K562 (cell line): ENCODE results near the gene ATP10B. TPM values are rescaled to one million over a fixed set of nuclear protein-coding genes. Genes with fewer than 3 reads are reported as not detected.

Experiments
- ATAC-seq: fragments of 200-7000 bp; cut with Tn5 transposase; 3 replicates; pipeline ENCODE4 v1.9.1; 2020; ENCODE audit warnings: moderate library complexity
- BruUV-seq: library from RNA; stranded (reverse); fragments of 400-500 nt; replicated peaks from 2 replicates; lab custom pipeline; 2021; lab: Mats Ljungman, UMichigan
- CTCF ChIA-PET: fragments of 300-600 bp; formaldehyde crosslinking; extraction: SDS; loops from one replicate; lab custom pipeline; 2021; ENCODE audit warnings: low intra/inter-chr PET ratio; lab: Yijun Ruan, JAX
- POLR2A ChIA-PET: fragments of 300-600, 350-650 bp; sonication (Branson Sonifier 250); formaldehyde crosslinking; extraction: SDS; loops from one replicate; lab custom pipeline; 2021; ENCODE audit warnings: antibody characterized with exemption, inconsistent platforms; lab: Yijun Ruan, JAX
- DNase-seq, 4 experiments: peaks; one replicate each; pipeline versions ENCODE4 v3.0.0 to v3.0.0-alpha.2; 2011 to 2018; ENCODE audit warnings: low spot score in 3 of 4, mixed read lengths in 3 of 4; ENCODE audit errors: extremely low read depth in 1 of 4
- FAIRE-seq: peaks from 2 replicates; lab custom pipeline; 2011; peaks lifted over from hg19 to GRCh38; lab: Jason Lieb, UNC
- H2AFZ ChIP-seq: 2 replicates; pipeline ENCODE4 v1.6.0; 2011; ENCODE audit warnings: low read depth, low read length, control low read depth, inconsistent platforms
- H3K27ac ChIP-seq: fragments of 200-600 bp; 3 replicates; pipeline ENCODE4 v1.8.0; 2011; ENCODE audit warnings: low read depth, mild to moderate bottlenecking, control low read depth, inconsistent platforms, low read length, moderate library complexity, mixed read lengths; ENCODE audit errors: extremely low read depth
- H3K27me3 ChIP-seq, 2 experiments: fragments of 300-600 bp in 1 of 2; 2 replicates in 1 of 2; 3 replicates in 1 of 2; pipeline versions ENCODE4 v1.6.0 to v1.8.0; 2011; ENCODE audit warnings: inconsistent platforms in 2 of 2, low read length in 2 of 2, mild to moderate bottlenecking in 1 of 2, mixed read lengths in 1 of 2, moderate library complexity in 1 of 2; ENCODE audit not compliant: control insufficient read depth in 2 of 2, insufficient read depth in 2 of 2
- H3K36me3 ChIP-seq: fragments of 300-600 bp; 3 replicates; pipeline ENCODE4 v1.8.0; 2011; ENCODE audit warnings: mild to moderate bottlenecking, low read length, inconsistent platforms; ENCODE audit not compliant: control insufficient read depth, insufficient read depth
- H3K4me1 ChIP-seq, 2 experiments: fragments of 200-600 bp in 1 of 2; replicated peaks in 1 of 2; 2 replicates in 1 of 2; 3 replicates in 1 of 2; pipeline versions ENCODE4 v1.5.1 to v1.8.0; 2011; ENCODE audit warnings: inconsistent platforms in 2 of 2, low read length in 2 of 2, mild to moderate bottlenecking in 1 of 2, mixed read lengths in 1 of 2, moderate library complexity in 1 of 2; ENCODE audit not compliant: control insufficient read depth in 2 of 2, insufficient read depth in 2 of 2
- H3K4me2 ChIP-seq: 2 replicates; pipeline ENCODE4 v1.6.1; 2011; ENCODE audit warnings: low read length, control low read depth, inconsistent platforms, mixed read lengths; ENCODE audit not compliant: insufficient read depth
- H3K4me3 ChIP-seq: fragments of 200-600 bp; sonication (generic), shearing (Covaris generic); 2 replicates; pipeline ENCODE4 v1.5.1; 2016; ENCODE audit warnings: control low read depth, inconsistent platforms
- H3K79me2 ChIP-seq: fragments of 200-600 bp; 3 replicates; pipeline ENCODE4 v1.8.0; 2011; ENCODE audit warnings: low read length, inconsistent platforms; ENCODE audit not compliant: control insufficient read depth, insufficient read depth
- H3K9ac ChIP-seq, 2 experiments: 2 replicates each; pipeline versions ENCODE4 v1.6.0 to v1.6.1; 2011; ENCODE audit warnings: low read depth in 2 of 2, low read length in 2 of 2, control low read depth in 1 of 2, inconsistent platforms in 1 of 2, mild to moderate bottlenecking in 1 of 2, mixed read lengths in 1 of 2; ENCODE audit not compliant: insufficient read depth in 1 of 2
- H3K9me1 ChIP-seq: one replicate; pipeline ENCODE4 v1.6.0; 2011; ENCODE audit warnings: inconsistent platforms, mild to moderate bottlenecking, low read length, moderate library complexity; ENCODE audit not compliant: control insufficient read depth, insufficient read depth
- H3K9me3 ChIP-seq: replicated peaks from 2 replicates; pipeline ENCODE4 v1.5.1; 2011; ENCODE audit warnings: low read depth, low read length, inconsistent platforms; ENCODE audit not compliant: control insufficient read depth, insufficient read depth
- H4K20me1 ChIP-seq: replicated peaks from 2 replicates; pipeline ENCODE4 v1.6.1; 2011; ENCODE audit warnings: low read length, inconsistent platforms, mixed read lengths; ENCODE audit not compliant: control insufficient read depth, insufficient read depth
- ATF2 ChIP-seq: sonication (generic); formaldehyde crosslinking; IDR thresholded peaks from 2 replicates; pipeline ENCODE4 v1.8.1; 2022; ENCODE audit warnings: missing genetic modification reagents
- C11orf30 ChIP-seq: fragments of 450-650 bp; IDR thresholded peaks from 2 replicates; pipeline ENCODE4 v1.6.1; 2016; ENCODE audit warnings: low read depth, mild to moderate bottlenecking
- ETV5 ChIP-seq: sonication (generic); formaldehyde crosslinking; IDR thresholded peaks from 2 replicates; pipeline ENCODE4 v1.4.0; 2020; ENCODE audit warnings: low read depth, mild to moderate bottlenecking, missing genetic modification reagents
- GABPA ChIP-seq: fragments of 200-800 bp; sonication (Bioruptor generic); conservative IDR thresholded peaks from 2 replicates; pipeline ENCODE4 v1.6.1; 2016; ENCODE audit warnings: low read depth, missing genetic modification characterization, missing compliant biosample characterization
- JUN ChIP-seq, 2 experiments: sonication (generic) in 1 of 2; formaldehyde crosslinking in 1 of 2; IDR thresholded peaks; 2 replicates each; pipeline versions ENCODE4 v1.6.1 to v1.8.0; 2012 to 2022; ENCODE audit warnings: borderline replicate concordance in 2 of 2, mild to moderate bottlenecking in 2 of 2, improper control_type of control experiment in 1 of 2, low read depth in 1 of 2, low read length in 1 of 2, missing genetic modification reagents in 1 of 2
- UBTF ChIP-seq, 2 experiments: IDR thresholded peaks; 2 replicates each; pipeline ENCODE4 v1.6.1; 2012; ENCODE audit warnings: improper control_type of control experiment in 2 of 2, low read depth in 2 of 2, low read length in 2 of 2, borderline replicate concordance in 1 of 2
- YBX1 ChIP-seq: fragments of 450-650 bp; IDR thresholded peaks from 2 replicates; pipeline ENCODE4 v1.7.1; 2016; ENCODE audit warnings: mild to moderate bottlenecking
- ZBTB2 ChIP-seq: fragments of 450-650 bp; IDR thresholded peaks from 2 replicates; pipeline ENCODE4 v1.6.1; 2016; ENCODE audit warnings: antibody characterized with exemption
- ZNF239 ChIP-seq: fragments of 250-450 bp; sonication (Bioruptor Pico); IDR thresholded peaks from 2 replicates; pipeline ENCODE4 v1.4.0; 2020; ENCODE audit warnings: mild to moderate bottlenecking
- WGBS: fragments of 100-300 bp; shearing (Covaris generic); methylation state at CpG from one replicate; pipeline ENCODE4 v1.1.6; 2016; ENCODE audit warnings: low coverage, mixed read lengths; ENCODE audit not compliant: insufficient coverage; ENCODE audit errors: missing lambda C conversion rate; 5-methylcytosine and 5-hydroxymethylcytosine counted together
- in situ Hi-C: fragments of 300-500 bp; cut with MboI; formaldehyde crosslinking; loops from 4 replicates; pipeline ENCODE4 v1.15.0; 2018; ENCODE audit warnings: inconsistent platforms, mixed read lengths
- intact Hi-C: fragments of 100-400 bp; cut with micrococcal nuclease; formaldehyde crosslinking; loops from 2 replicates; pipeline ENCODE4 v1.14.2; 2022
- polyA plus RNA-seq, 8 experiments: library from polyadenylated mRNA; depleted of rRNA in 4 of 8; stranded (reverse) in 5 of 8; unstranded in 3 of 8; fragments of >200 nt; fragmentation: Nextera tagmentation in 2 of 8; fragmentation: Illumina TruSeq in 1 of 8; extraction: Ambion mirVana in 2 of 8; extraction: Trizol in 1 of 8; gene quantifications; 2 replicates each; pipeline versions ENCODE4 v1.2.1 to v1.2.3, GENCODE V29; 2011 to 2014; ENCODE audit warnings: inconsistent platforms in 1 of 8, missing spikeins in 1 of 8
- total RNA-seq, 7 experiments: library from RNA; depleted of rRNA in 6 of 7; stranded (reverse); fragments of >200 nt in 6 of 7; fragmentation: Illumina TruSeq in 2 of 7; extraction: Trizol in 2 of 7; gene quantifications; 2 replicates each; pipeline versions ENCODE4 v1.2.1 to v1.2.3, GENCODE V29; 2011 to 2021; ENCODE audit warnings: low replicate concordance in 1 of 7

Gene ATP10B
- total and polyA plus RNA-seq, 9 of the 15 experiments (the other 6 are each of a cell fraction or from before 2014, with no cell fraction given) = 0.04 TPM; not detected in 8

GRCh38 chr5:160774666-160775315 lies 77.2 kb downstream of the ATP10B start:
- Histone ChIP-seq H3K9me3 (no peaks in the 10 kb centered on the region), H3K27ac (no peak overlapping the region), H3K36me3 (no peaks in the 10 kb centered on the region), H2AFZ (no peak overlapping the region), H3K9ac (no peak overlapping the region), H3K4me1 (no peaks in the 10 kb centered on the region), H3K27me3 (no peaks in the 10 kb centered on the region), H3K9me1 (no peaks in the 10 kb centered on the region), H3K4me2 (no peak overlapping the region), H4K20me1 (no peaks in the 10 kb centered on the region), H3K79me2 (no peaks in the 10 kb centered on the region), H3K4me3 (no peak overlapping the region)
- FAIRE-seq (no peak), DNase-seq (no peak), ATAC-seq (no peak)
- CTCF ChIA-PET = no interaction called here
- TF ChIP-seq ETV5 (CRISPR knock-in tag) (no peak), C11orf30 (no peak), JUN (IDR thresholded peaks at IDR 0.05; ENCODE audit: borderline replicate concordance, low read depth, low read length) (no peak), JUN (CRISPR knock-in tag; IDR thresholded peaks at IDR 0.05; ENCODE audit: borderline replicate concordance) (no peak), ATF2 (CRISPR knock-in tag) (no peak), YBX1 (no peak), GABPA (tag) (no peak), UBTF (IDR thresholded peaks at IDR 0.05; ENCODE audit: borderline replicate concordance in 1 of 2, low read depth in 2 of 2, low read length in 2 of 2) (no peak), ZBTB2 (no peak), ZNF239 (CRISPR knock-in tag) (no peak)
- BruUV-seq = no TSS peak
- 0% methylated on average over 11 of the region's 11 CpGs for WGBS
- intact Hi-C loops = no loop called here
- POLR2A ChIA-PET = no interaction called here
- in situ Hi-C loops = no loop called here
